Stimulated activated CD4-positive, alpha-beta T cell treated with anti-CD3 and anti-CD28 coated beads, Interleukin-2, amount 100 ng/mL, for 24 hours (primary cell): Measurements from ENCODE around the gene TMEM165.

Experiments used
- DNase-seq, 2 donors: peaks; one replicate each; pipeline ENCODE4 v3.0.0-alpha.2; 2020

The TMEM165 gene

GRCh38 chr4:55468724-55469123, 73.0 kb downstream of the TMEM165 start:
- no peak for DNase-seq

GRCh38 chr4:55469979-55470378, 74.2 kb downstream of the TMEM165 start:
- no peak for DNase-seq
